ENCODE measurements around the gene NPB.

Gene NPB

GRCh38 chr17:81901167-81902022, 643 bp upstream of the NPB start:
- no peak for TF ChIP-seq REST (IDR thresholded peaks at IDR 0.05; ENCODE audit: insufficient read depth in 1 of 2, low read depth in 2 of 2, low read length in 2 of 2)
- no peak for TF ChIP-seq FOXP2 (optimal IDR thresholded peaks at IDR 0.05; ENCODE audit: borderline replicate concordance, extremely low read depth, extremely low read length, insufficient read depth)
- no peak for TF ChIP-seq POLR2AphosphoS5 (IDR thresholded peaks at IDR 0.05; ENCODE audit: low read depth, low read length)
- no peak for TF ChIP-seq SIN3A (IDR thresholded peaks at IDR 0.05; ENCODE audit: borderline replicate concordance, insufficient read depth, low read length)
- no peak for TF ChIP-seq TAF1 (IDR thresholded peaks at IDR 0.05; ENCODE audit: borderline replicate concordance, insufficient read depth, low read length)

GRCh38 chr17:81902653-81903414, 796 bp downstream of the NPB start:
- TF ChIP-seq REST (IDR thresholded peaks at IDR 0.05; ENCODE audit: insufficient read depth in 1 of 2, low read depth in 2 of 2, low read length in 2 of 2) (no peak), TAF1 (IDR thresholded peaks at IDR 0.05; ENCODE audit: borderline replicate concordance, insufficient read depth, low read length) (no peak)

- TF ChIP-seq FOXP2 (optimal IDR thresholded peaks at IDR 0.05; ENCODE audit: borderline replicate concordance, extremely low read depth, extremely low read length, insufficient read depth): no peak
- TF ChIP-seq SIN3A (IDR thresholded peaks at IDR 0.05; ENCODE audit: borderline replicate concordance, insufficient read depth, low read length): no peak
- TF ChIP-seq TAF1 (IDR thresholded peaks at IDR 0.05; ENCODE audit: borderline replicate concordance, insufficient read depth, low read length): no peak
- no peak for TF ChIP-seq REST (IDR thresholded peaks at IDR 0.05; ENCODE audit: insufficient read depth in 1 of 2, low read depth in 2 of 2, low read length in 2 of 2)
- TF ChIP-seq POLR2AphosphoS5 (IDR thresholded peaks at IDR 0.05; ENCODE audit: low read depth, low read length): no peak
Observed at GRCh38 chr17:81903415-81903831, 1.4 kb downstream of the NPB start.

GRCh38 chr17:81903896-81904599, 2.0 kb downstream of the NPB start:
- TF ChIP-seq POLR2AphosphoS5 (IDR thresholded peaks at IDR 0.05; ENCODE audit: low read depth, low read length) (no peak), REST (IDR thresholded peaks at IDR 0.05; ENCODE audit: insufficient read depth in 1 of 2, low read depth in 2 of 2, low read length in 2 of 2) (no peak), SIN3A (IDR thresholded peaks at IDR 0.05; ENCODE audit: borderline replicate concordance, insufficient read depth, low read length) (no peak), TAF1 (IDR thresholded peaks at IDR 0.05; ENCODE audit: borderline replicate concordance, insufficient read depth, low read length) (no peak), FOXP2 (optimal IDR thresholded peaks at IDR 0.05; ENCODE audit: borderline replicate concordance, extremely low read depth, extremely low read length, insufficient read depth) (no peak)
